Prostate gland (tissue), 2 donors: Measurements from ENCODE around the gene SLC2A4. TPM values are rescaled to one million over a fixed set of nuclear protein-coding genes. Genes with fewer than 3 reads are reported as not detected.

Source experiments
- DNase-seq: peaks from one replicate; pipeline ENCODE4 v3.0.0-alpha.2; 2019; ENCODE audit warnings: low spot score
- H3K27ac ChIP-seq, 2 donors: fragments of 200-600 bp; sonication (generic); 2 replicates each; pipeline ENCODE4 v1.5.1; 2017 to 2019
- H3K27me3 ChIP-seq: fragments of 200-600 bp; sonication (generic); replicated peaks from 2 replicates; pipeline ENCODE4 v1.5.1; 2019; ENCODE audit not compliant: insufficient read depth
- H3K36me3 ChIP-seq, 2 donors: fragments of 200-600 bp; sonication (generic); 1 replicate in 1 of 2; 2 replicates in 1 of 2; pipeline versions ENCODE4 v1.5.1 to v1.8.1; 2017 to 2019
- H3K4me1 ChIP-seq: fragments of 200-600 bp; sonication (generic); replicated peaks from 2 replicates; pipeline ENCODE4 v1.5.1; 2019
- H3K4me3 ChIP-seq, 2 donors: fragments of 200-600 bp; sonication (generic); 2 replicates each; pipeline ENCODE4 v1.5.1; 2017 to 2019
- H3K9me3 ChIP-seq: fragments of 200-600 bp; sonication (generic); 2 replicates; pipeline ENCODE4 v1.5.1; 2017
- POLR2A ChIP-seq: fragments of 450-650 bp; IDR thresholded peaks from one replicate; pipeline ENCODE4 v1.6.1; 2016; ENCODE audit warnings: antibody characterized with exemption, mild to moderate bottlenecking
- POLR2AphosphoS5 ChIP-seq: sonication (generic); formaldehyde crosslinking; IDR thresholded peaks from one replicate; pipeline ENCODE4 v1.6.1; 2017; ENCODE audit warnings: antibody characterized with exemption
- WGBS: methylation state at CpG from one replicate; pipeline ENCODE4 v1.1.5; 2018; 5-methylcytosine and 5-hydroxymethylcytosine counted together
- intact Hi-C: fragments of 100-400 bp; cut with DNase I; formaldehyde crosslinking; loops from one replicate; pipeline ENCODE4 v1.14.2; 2022
- total RNA-seq, 2 donors: library from RNA; depleted of rRNA; stranded (reverse); fragments of >200 nt; gene quantifications; one replicate each; pipeline ENCODE4 v1.1.0, GENCODE V29; 2016
- TF ChIP-seq, protein P1 (sequence below), 4 experiments: fragments of 200-600 bp in 2 of 4; fragments of 450-650 bp in 2 of 4; sonication (generic) in 2 of 4; IDR thresholded peaks; 1 replicate in 3 of 4; 2 replicates in 1 of 4; pipeline ENCODE4 v1.5.1; 2016 to 2019; ENCODE audit warnings: antibody characterized with exemption in 4 of 4, mild to moderate bottlenecking in 2 of 4, moderate library complexity in 2 of 4

Gene SLC2A4
- total RNA-seq, 2 donors from 2014 or later, result 13.8 to 27.4 TPM

DNA sequence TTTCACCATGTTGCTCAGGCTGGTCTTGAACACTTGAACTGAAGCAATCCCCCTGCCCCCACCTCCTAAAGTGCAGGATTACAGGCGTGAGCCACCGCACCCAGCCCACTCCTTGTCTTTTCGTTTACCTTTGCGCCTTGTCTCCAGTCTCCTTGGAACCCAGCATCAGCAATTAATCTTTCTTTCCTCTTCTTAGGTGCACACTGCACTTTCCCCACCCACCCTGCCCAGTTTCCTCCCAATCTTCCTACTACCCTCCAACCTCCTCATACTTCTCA, 17.8 kb upstream of the SLC2A4 start:
- no peak for TF ChIP-seq POLR2AphosphoS5
- TF ChIP-seq, protein P1, sequence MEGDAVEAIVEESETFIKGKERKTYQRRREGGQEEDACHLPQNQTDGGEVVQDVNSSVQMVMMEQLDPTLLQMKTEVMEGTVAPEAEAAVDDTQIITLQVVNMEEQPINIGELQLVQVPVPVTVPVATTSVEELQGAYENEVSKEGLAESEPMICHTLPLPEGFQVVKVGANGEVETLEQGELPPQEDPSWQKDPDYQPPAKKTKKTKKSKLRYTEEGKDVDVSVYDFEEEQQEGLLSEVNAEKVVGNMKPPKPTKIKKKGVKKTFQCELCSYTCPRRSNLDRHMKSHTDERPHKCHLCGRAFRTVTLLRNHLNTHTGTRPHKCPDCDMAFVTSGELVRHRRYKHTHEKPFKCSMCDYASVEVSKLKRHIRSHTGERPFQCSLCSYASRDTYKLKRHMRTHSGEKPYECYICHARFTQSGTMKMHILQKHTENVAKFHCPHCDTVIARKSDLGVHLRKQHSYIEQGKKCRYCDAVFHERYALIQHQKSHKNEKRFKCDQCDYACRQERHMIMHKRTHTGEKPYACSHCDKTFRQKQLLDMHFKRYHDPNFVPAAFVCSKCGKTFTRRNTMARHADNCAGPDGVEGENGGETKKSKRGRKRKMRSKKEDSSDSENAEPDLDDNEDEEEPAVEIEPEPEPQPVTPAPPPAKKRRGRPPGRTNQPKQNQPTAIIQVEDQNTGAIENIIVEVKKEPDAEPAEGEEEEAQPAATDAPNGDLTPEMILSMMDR (IDR thresholded peaks at IDR 0.05), result no peak
- no peak for TF ChIP-seq POLR2A
- H3K27ac ChIP-seq, result peak overlapping the region in 1 of 2 donors; percentile 91
- no peaks in the 10 kb centered on the region for H3K27me3 ChIP-seq
- intact Hi-C loops, result no loop called here
- H3K4me3 ChIP-seq, result no peak overlapping the region
- DNase-seq, result no peak
- no peaks in the 10 kb centered on the region for H3K36me3 ChIP-seq
- 38% methylated on average over 4 of the region's 4 CpGs for WGBS
- H3K4me1 ChIP-seq, result peaks cover 24% of the 10 kb centered on the region
- H3K9me3 ChIP-seq, result no peaks in the 10 kb centered on the region

GRCh38 chr17:7266784-7267183, 14.7 kb upstream of the SLC2A4 start:
- intact Hi-C loops, result no loop called here
- Histone ChIP-seq H3K4me1 (peaks cover 15% of the 10 kb centered on the region), H3K27ac (peak overlapping the region in 1 of 2 donors; percentile 53), H3K27me3 (no peaks in the 10 kb centered on the region), H3K36me3 (no peaks in the 10 kb centered on the region), H3K9me3 (no peaks in the 10 kb centered on the region), H3K4me3 (no peak overlapping the region)
- DNase-seq, result no peak
- no peak for TF ChIP-seq POLR2A
- TF ChIP-seq, protein P1 (IDR thresholded peaks at IDR 0.05), result no peak
- TF ChIP-seq POLR2AphosphoS5, result peak; percentile 28
- WGBS, result 41% methylated on average over 1 of the region's 1 CpG

- TF ChIP-seq POLR2A (no peak), POLR2AphosphoS5 (no peak)
- TF ChIP-seq, protein P1 (IDR thresholded peaks at IDR 0.05), result no peak
- Histone ChIP-seq H3K4me1 (peaks cover 9% of the 10 kb centered on the region), H3K27ac (no peak overlapping the region), H3K9me3 (no peaks in the 10 kb centered on the region), H3K27me3 (no peaks in the 10 kb centered on the region), H3K4me3 (no peak overlapping the region), H3K36me3 (no peaks in the 10 kb centered on the region)
- intact Hi-C loops, result no loop called here
- WGBS, result 84% methylated on average over 8 of the region's 8 CpGs
- DNase-seq, result no peak
Observed at GRCh38 chr17:7279448-7279847, 2.1 kb upstream of the SLC2A4 start.

DNA sequence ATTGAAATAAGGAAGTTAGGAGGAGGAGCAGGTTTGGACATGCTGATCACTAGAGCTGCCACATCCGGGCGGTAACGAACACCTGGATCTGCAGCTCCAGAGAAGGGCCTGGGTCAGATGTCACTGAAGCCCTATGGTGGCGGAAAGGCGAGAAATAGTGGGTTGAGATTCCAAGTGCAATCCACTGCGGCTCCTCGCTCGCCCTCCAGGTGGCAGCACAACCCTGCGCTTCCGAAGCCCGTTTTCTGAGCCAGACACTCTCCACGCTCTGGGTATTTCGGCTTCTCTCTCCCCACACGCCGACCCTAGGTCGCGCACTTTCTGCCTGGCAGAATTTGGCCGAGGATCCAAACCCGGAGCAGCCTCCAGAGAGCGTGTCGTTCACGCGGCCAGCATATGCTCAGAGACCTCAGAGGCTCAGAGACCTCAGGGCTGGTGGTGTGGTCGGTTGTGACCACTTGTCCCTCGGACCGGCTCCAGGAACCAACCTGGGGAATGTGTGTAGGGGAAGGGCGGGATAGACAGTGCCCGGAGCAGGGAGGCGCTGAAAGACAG, 922 bp upstream of the SLC2A4 start:
- DNase-seq, result peak; percentile 74
- intact Hi-C loops, result loop anchor here (1.0 to 10.0 kb wide), 3 partner anchors 16 to 236 kb away; partner anchors contain the start of genes ELP5 and SLC16A11
- peak overlapping the region; percentile 77 for H3K27ac ChIP-seq
- H3K4me3 ChIP-seq, result peak overlapping the region; percentile 34 to 41
- no peaks in the 10 kb centered on the region for H3K36me3 ChIP-seq
- WGBS, result under 1% methylated on average over 29 of the region's 29 CpGs
- peaks cover 9% of the 10 kb centered on the region for H3K4me1 ChIP-seq
- no peaks in the 10 kb centered on the region for H3K9me3 ChIP-seq
- TF ChIP-seq, protein P1 (IDR thresholded peaks at IDR 0.05), result peak; percentile 79 to 99 (median 88)
- TF ChIP-seq POLR2A (peak; percentile 29), POLR2AphosphoS5 (peak; percentile 59)
- no peaks in the 10 kb centered on the region for H3K27me3 ChIP-seq
